ENCODE results near the gene USP7. TPM values are rescaled to one million over a fixed set of nuclear protein-coding genes. Genes with fewer than 3 reads are reported as not detected.
"Not testable (repeated sequence)": the region's sequence is repeated elsewhere in the genome, so short reads cannot be mapped to it uniquely, and the experiment has no call there.

Gene USP7
- total RNA-seq, 1 donor from 2014 or later, result 87.5 TPM

DNA sequence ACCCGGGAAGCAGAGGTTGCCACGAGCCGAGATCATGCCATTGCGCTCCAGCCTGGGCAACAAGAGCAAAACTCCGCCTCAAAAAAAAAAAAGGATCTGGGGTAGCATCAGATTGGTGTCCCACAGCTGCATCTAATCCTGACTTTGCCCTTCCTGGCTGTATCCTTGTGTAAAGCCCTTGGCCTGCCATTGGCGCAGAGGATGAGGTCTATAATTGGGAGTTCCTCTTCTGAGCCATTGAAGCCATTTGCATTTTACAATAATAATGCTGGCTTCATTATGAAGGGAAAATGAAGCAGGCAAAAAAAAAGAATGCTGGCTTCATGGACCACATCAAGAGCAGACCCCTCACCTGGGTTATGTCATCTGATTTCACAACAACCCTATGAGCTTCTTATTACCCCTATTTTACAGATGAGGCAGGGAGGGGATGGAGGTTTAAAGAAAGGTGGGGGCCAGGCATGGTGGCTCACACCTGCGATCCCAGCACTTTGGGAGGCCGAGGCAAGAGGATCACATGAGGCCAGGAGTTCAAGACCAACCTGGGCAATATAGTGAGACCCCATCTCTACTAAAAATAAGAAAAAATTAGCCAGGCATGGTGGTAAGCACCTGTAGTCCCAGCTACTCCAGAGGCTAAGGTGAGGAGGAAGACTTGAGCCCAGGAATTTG, 82.7 kb downstream of the USP7 start:
- no peak overlapping the region for H3K27ac ChIP-seq
- DNase-seq (no peak), ATAC-seq (no peak)
- peaks cover 4% of the 10 kb centered on the region for H3K4me1 ChIP-seq
- no peak overlapping the region for H3K4me3 ChIP-seq
- peaks cover 14% of the 10 kb centered on the region for H3K27me3 ChIP-seq
- intact Hi-C loops (cut with DNase I), result loop anchor here (10.0 kb wide), 1 partner anchor 316 kb away; no protein-coding TSS in a partner anchor
- H3K36me3 ChIP-seq, result no peaks in the 10 kb centered on the region
- no peak for TF ChIP-seq CTCF (IDR thresholded peaks at IDR 0.05)
- no peaks in the 10 kb centered on the region for H3K9me3 ChIP-seq

DNA sequence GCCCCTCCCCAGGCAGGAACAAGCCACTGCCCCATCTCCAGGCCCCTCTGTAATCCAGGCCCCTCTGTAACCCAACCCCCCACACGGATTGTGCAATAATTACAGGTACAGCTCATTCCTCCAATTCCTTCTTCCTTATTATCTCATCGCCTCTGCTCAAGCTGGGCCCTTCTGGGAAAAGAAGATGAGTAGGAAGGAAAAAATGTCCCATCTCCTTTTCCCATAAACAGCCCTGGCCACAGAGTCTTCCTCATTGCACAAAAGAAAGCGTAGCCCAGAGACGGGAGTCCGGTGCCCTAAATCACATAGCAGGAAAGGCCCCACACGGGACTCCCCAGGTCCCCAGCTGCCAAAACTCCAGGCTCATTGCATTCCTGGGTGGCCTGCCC, 85.2 kb downstream of the USP7 start:
- intact Hi-C loops (cut with DNase I), result loop anchor here (10.0 kb wide), 1 partner anchor 214 kb away; no protein-coding TSS in a partner anchor
- DNase-seq (no peak), ATAC-seq (no peak)
- Histone ChIP-seq H3K36me3 (no peaks in the 10 kb centered on the region), H3K4me1 (peaks cover 4% of the 10 kb centered on the region), H3K27ac (no peak overlapping the region), H3K27me3 (peaks cover 13% of the 10 kb centered on the region), H3K9me3 (no peaks in the 10 kb centered on the region), H3K4me3 (no peak overlapping the region)
- no peak for TF ChIP-seq CTCF (IDR thresholded peaks at IDR 0.05)

DNA sequence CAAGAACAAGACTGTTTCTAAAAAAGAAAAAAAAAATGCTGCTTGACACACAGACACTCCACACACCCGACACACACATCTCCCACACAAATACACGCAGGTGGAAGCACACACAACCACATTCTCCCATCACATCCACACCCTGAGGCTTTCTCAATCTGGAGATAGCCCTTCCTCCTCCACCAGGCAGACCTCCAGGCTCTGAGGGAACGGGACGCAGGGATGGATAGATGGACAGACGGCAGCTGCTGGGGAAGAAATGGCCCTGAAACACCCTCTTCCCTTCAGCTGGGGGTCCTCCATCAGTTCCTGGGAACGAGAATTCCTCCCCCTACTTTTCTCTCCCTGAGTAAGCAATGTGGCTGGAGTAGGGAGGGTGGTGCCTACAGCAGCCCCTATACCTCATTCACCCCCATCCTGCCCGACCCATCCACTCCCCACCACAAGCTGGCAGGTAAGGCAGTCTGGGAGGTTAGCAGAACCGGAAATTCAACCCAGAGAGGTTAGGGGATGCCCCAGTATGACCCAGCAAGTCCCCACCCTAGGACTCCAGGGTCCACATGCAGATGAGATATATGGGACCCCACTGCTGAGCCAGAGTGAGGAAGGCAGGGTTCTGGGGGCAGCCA, 85.7 kb downstream of the USP7 start:
- Histone ChIP-seq H3K27ac (no peak overlapping the region), H3K27me3 (peaks cover 11% of the 10 kb centered on the region), H3K9me3 (no peaks in the 10 kb centered on the region), H3K4me3 (no peak overlapping the region), H3K4me1 (peaks cover 4% of the 10 kb centered on the region), H3K36me3 (no peaks in the 10 kb centered on the region)
- intact Hi-C loops (cut with DNase I), result loop anchor here (10.0 kb wide), 1 partner anchor 213 kb away; no protein-coding TSS in a partner anchor
- ATAC-seq (no peak), DNase-seq (no peak)
- no peak for TF ChIP-seq CTCF (IDR thresholded peaks at IDR 0.05)

GRCh38 chr16:8875317-8875716, 88.4 kb downstream of the USP7 start:
- DNase-seq, H3K4me3 ChIP-seq, H3K27ac ChIP-seq, H3K27me3 ChIP-seq, ATAC-seq, H3K4me1 ChIP-seq, H3K9me3 ChIP-seq, H3K36me3 ChIP-seq: not testable (repeated sequence)
- intact Hi-C loops (cut with DNase I), result loop anchor here (10.0 kb wide), 1 partner anchor 211 kb away; no protein-coding TSS in a partner anchor

DNA sequence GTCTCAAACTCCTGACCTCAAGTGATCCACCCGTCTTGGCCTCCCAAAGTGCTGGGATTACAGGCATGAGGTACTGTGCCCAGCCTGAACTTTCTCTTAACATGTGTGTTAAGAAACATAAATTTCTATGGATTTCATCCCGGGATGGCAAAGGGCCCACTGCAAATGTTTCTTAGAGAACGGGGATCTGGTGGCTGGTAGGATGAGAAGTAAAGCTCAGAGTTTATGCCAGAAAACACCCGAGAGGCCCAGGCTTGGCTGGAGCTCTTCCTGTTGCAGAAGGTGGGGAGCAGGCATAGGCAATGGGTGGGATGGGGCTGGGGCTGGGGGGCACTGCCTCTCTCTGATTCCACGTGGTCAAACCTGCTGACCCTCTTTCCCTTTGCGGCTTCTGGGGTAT, 89.3 kb downstream of the USP7 start:
- H3K4me1 ChIP-seq, result peaks cover 10% of the 10 kb centered on the region
- H3K4me3 ChIP-seq, result no peak overlapping the region
- no peak overlapping the region for H3K27ac ChIP-seq
- no peaks in the 10 kb centered on the region for H3K9me3 ChIP-seq
- H3K36me3 ChIP-seq, result no peaks in the 10 kb centered on the region
- no peak for ATAC-seq
- H3K27me3 ChIP-seq, result no peaks in the 10 kb centered on the region
- no peak for TF ChIP-seq CTCF (IDR thresholded peaks at IDR 0.05)
- intact Hi-C loops (cut with DNase I), result loop anchor here (10.0 kb wide), 1 partner anchor 210 kb away; no protein-coding TSS in a partner anchor
- no peak for DNase-seq

- ATAC-seq, H3K4me3 ChIP-seq, H3K36me3 ChIP-seq, H3K27me3 ChIP-seq, DNase-seq, H3K9me3 ChIP-seq, H3K27ac ChIP-seq: not testable (repeated sequence)
- peaks cover 10% of the 10 kb centered on the region for H3K4me1 ChIP-seq
- intact Hi-C loops (cut with DNase I), result loop anchor here (10.0 kb wide), 1 partner anchor 209 kb away; no protein-coding TSS in a partner anchor
These were observed 89.9 kb downstream of the USP7 start for GRCh38 chr16:8873866-8874195.

Measured in upper lobe of right lung (tissue), 1 donor.